Stomach (tissue), 4 donors: ENCODE data around the gene FNBP1.
"Not testable (repeated sequence)": the region's sequence is repeated elsewhere in the genome, so short reads cannot be mapped to it uniquely, and the experiment has no call there.

Source experiments
- POLR2AphosphoS5 ChIP-seq, 3 donors: sonication (generic); formaldehyde crosslinking; IDR thresholded peaks; one replicate each; pipeline ENCODE4 v1.6.1; 2016; ENCODE audit warnings: antibody characterized with exemption in 3 of 3
- TF ChIP-seq, protein P1 (sequence below), 7 experiments: fragments of 450-650 bp in 4 of 7; fragments of 200-600 bp in 3 of 7; sonication (generic) in 3 of 7; IDR thresholded peaks; one replicate each; pipeline ENCODE4 v1.5.1; 2016 to 2019; ENCODE audit warnings: antibody characterized with exemption in 7 of 7, control low read depth in 2 of 7, mild to moderate bottlenecking in 1 of 7

DNA sequence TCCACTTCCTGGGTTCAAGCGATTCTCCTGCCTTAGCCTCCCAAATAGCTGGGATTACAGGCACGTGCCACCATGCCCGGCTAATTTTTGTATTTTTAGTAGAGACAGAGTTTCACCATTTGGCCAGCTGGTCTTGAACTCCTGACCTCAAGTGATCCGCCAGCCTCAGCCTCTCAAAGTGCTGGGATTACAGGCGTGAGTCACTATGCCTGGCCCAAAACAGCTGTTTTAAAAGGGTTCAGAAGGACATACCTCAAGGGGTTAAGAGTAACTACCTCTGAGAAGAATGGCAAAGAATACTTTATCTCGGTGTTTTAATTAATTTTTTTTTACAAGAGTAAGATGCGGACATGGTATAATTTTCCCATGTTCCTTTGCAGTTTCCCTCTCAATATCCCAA lies 94.4 kb downstream of the FNBP1 start:
- TF ChIP-seq, protein P1, sequence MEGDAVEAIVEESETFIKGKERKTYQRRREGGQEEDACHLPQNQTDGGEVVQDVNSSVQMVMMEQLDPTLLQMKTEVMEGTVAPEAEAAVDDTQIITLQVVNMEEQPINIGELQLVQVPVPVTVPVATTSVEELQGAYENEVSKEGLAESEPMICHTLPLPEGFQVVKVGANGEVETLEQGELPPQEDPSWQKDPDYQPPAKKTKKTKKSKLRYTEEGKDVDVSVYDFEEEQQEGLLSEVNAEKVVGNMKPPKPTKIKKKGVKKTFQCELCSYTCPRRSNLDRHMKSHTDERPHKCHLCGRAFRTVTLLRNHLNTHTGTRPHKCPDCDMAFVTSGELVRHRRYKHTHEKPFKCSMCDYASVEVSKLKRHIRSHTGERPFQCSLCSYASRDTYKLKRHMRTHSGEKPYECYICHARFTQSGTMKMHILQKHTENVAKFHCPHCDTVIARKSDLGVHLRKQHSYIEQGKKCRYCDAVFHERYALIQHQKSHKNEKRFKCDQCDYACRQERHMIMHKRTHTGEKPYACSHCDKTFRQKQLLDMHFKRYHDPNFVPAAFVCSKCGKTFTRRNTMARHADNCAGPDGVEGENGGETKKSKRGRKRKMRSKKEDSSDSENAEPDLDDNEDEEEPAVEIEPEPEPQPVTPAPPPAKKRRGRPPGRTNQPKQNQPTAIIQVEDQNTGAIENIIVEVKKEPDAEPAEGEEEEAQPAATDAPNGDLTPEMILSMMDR (IDR thresholded peaks at IDR 0.05), result not testable (repeated sequence)
- not testable (repeated sequence) for TF ChIP-seq POLR2AphosphoS5 (IDR thresholded peaks at IDR 0.05)
